HG03342 (cell line): ENCODE measurements around the gene MN1.

Source experiments
- ATAC-seq: cut with Tn5 transposase; IDR thresholded peaks from one replicate; pipeline ENCODE4 v1.9.1; 2021; ENCODE audit warnings: mild to moderate bottlenecking, moderate library complexity; ENCODE audit not compliant: unreplicated experiment

MN1 gene

DNA sequence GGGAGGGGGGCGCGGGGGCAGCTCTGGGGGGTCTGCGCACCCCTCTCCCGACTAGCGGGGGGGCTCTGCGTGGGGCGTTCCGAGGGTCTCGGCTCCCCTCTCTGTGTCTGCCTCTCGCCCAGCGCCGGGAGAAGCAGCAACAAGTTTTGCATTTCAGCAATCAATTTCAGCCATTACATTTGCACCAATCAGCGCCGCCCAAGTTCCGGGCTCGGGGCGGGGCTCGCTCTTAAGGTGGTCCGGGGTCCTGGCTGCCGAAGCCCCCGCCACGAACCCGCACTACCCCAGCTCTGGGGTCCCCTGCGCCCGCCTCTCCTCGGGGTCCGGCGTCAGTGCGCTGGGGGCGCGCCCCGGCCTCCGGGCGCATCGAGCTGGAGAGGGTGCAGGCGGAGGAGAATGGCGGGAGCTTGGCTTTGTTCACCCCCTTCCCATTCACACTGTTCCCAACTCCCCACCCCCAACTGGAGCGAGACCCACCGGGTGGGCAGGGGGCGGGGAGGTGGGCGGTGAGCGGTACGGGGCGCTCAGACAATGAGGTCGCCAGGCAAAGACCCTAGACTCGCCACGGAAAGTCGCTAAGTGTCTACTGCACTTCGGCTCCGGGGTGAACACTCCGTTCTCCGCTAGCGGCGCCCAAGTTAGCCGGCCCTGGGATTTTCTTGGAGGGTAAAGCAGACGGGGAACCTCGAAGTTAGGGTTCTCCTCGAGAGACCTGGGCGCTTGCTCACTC, at the start of gene MN1:
Gene MN1 (minus strand): TSS at position 141 of the 730 bp plus-strand sequence. CDS start 1,213 bp downstream, outside the sequence.
- ATAC-seq, result no peak

DNA sequence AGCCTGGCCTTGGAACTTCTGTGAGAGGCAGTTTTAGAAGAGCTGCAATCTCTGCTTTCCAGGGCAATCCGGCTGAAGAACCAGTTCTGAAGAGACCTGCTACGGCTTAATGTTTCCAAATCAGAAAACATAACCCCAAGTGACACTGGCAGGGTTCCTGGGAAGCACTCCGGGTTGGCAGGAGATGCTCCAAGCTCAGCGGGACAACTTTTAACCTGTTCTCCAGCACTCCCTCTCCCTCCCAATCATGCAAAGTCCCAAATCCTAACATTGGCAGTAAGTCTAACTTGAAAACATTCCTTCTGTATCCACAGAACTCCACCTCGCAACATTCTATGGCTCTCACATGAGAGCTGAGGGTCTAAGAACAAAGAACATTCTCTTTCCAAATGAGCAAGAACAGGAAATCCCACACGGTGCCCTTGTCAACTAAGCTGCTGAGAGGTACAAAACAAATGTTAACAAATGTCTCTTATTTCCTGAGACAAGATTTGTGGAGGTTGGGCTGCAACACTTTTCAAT, 48.5 kb upstream of the MN1 start:
- ATAC-seq, result no peak

DNA sequence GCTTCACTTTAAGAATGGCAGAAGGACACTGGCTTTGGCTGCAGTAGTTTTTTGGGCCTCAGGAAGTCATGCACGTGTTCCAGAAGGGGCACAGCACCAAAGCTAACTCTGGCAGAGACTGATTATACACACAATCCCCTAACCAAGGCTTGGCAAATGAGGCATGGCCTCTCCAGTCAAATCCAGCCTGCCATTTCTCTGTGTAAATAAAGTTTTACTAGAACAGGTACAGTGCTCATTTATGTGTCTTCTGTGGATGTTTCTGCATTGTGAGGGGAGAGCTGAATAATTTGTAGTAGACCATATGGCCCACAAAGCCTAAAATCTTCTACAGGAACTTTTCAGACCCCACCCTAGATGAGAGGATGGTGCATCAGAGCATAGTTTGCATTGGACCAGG, 46.4 kb upstream of the MN1 start:
- ATAC-seq, result no peak

DNA sequence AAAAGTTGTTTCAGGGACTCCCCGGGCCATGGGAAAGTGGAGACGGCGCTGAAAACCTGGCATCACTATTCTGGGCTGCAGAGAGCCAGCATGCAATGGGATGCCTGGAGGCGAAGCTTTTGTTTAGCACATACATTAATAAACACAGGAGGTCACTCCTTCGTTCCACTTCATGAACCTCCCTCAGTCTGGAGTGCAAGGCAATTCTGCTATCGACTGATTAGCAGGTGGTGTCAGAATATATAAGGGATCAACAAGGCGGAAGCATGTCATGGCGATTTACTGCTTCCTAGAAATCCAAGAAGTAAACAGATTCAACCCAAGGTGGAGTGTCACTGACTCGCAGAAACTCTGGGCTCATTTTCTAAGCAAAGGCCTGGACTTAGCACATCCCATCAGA, 45.4 kb upstream of the MN1 start:
- ATAC-seq, result no peak

DNA sequence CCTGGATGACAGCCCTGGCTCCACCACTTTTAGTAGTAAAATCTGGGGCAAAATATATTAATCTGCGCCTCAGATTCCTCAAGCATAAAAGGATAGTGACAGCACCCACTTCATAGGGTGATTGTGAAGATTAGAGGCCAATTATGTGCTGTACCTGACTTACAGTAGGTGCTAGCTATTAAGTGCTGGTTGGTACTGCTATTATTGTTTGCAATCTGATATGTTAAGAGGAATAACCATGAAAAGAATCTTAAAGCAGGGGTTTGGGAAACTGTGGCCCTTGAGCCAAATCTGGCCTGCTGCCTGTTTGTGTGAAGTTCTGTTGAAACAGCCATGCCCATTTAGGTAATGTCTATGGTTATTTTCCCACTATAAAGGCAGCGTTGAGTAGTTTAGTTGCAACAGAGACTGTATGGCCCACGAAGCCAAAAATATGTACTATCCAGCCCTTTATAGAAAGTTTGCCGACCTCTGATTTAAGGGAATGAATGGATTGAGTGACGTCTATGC, 44.7 kb upstream of the MN1 start:
- no peak for ATAC-seq

DNA sequence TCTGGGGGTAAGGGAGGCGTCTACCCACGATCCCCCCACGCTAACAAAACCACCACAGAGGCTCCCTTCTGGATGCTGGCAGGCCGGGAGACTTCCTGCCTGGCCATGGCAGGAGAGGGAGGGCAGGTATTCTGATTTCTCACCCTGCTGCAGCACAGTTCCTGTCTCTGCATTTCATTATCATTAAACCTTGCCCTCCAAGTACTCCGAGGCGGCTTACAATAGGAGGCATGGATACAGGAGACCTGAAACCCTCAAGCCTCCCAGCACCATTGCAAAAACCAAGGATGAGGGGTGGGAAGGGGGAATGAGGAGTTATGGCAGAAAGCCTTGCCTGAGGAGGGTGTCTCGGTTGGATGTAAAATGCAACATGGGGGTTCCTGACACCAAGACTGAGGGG, 44.1 kb upstream of the MN1 start:
- no peak for ATAC-seq

DNA sequence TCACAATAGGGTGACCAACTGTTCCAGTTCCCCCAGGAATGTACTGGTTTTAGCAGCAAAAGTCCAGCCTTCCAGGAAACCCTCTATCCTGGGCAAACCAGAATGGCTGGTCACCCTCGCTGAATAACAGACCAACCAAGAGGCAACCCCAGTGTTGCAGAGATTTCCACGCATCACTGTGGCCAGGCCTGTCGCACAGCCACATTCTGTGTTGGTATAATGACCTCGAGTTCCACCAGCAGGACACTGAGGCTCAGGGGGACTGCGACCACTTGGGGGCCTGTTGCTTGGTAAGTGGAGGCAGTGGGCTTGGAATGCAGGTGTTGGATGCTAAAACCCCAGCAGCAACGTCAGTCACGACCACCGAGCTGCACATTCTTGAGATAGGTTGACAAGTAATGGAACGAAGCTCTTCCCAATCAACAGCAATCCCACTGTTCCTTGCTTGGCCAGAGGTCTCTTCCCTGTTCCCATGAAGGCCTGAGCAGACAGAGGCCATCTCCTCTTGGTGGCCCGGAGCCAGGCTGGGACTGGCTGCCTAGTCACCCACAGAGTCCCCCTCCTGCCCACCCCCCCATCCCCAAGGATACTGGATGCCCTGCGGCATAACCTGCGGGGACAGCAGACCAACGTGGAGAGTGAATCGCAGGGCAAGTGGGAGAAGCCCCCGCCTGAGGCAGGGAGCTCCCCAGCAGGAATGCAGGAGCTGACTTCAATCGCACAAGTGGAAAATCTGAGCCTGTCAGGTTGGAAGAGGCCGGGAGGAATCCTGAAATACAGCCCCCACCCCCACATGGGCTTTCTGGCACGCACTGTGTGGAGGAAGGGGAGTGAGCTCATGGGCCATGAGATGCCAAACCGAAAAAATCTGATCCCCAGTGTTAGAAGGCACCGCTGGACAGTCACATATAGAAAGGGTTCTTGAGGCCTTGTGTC, 43.4 kb upstream of the MN1 start:
- ATAC-seq, result no peak

DNA sequence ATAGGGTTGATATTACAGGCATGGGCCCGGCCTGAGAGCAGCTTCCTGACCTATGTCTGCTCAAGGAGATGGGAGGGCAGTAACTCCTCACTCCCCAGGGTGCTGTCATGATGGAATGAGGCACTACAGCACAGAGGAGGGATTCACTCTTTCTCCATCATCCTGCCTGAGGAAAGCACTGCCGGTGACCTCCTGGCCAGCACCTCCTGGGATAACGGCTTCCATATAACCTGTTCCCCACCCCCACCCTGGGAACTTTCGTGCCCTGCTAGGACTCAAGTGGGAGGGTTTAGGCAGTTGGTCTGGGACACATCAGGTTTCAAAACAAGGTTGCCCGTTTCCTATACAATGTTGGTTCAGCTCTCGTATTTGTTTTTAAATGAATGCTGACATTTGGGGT, 42.7 kb upstream of the MN1 start:
- ATAC-seq, result no peak

DNA sequence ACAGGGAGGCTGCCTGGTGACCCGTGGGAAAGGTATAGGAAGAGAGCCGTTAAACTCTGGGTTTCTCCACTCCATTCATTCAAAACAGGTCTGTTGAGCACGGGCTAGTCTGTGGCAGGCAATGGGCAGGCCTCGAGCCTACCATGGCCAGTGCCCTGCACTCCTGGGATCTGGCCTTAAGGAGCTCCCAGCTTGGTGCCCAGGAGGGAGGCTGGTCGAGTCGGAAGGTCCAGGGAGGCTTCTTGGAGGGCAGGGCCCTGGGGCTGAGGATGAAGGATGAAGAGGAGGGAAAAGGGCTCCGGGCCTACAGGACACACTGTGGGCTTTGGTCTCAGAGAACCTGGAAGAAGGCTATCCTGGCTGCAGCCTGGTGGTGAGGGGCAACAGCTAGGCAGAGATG, 41.9 kb upstream of the MN1 start:
- no peak for ATAC-seq

DNA sequence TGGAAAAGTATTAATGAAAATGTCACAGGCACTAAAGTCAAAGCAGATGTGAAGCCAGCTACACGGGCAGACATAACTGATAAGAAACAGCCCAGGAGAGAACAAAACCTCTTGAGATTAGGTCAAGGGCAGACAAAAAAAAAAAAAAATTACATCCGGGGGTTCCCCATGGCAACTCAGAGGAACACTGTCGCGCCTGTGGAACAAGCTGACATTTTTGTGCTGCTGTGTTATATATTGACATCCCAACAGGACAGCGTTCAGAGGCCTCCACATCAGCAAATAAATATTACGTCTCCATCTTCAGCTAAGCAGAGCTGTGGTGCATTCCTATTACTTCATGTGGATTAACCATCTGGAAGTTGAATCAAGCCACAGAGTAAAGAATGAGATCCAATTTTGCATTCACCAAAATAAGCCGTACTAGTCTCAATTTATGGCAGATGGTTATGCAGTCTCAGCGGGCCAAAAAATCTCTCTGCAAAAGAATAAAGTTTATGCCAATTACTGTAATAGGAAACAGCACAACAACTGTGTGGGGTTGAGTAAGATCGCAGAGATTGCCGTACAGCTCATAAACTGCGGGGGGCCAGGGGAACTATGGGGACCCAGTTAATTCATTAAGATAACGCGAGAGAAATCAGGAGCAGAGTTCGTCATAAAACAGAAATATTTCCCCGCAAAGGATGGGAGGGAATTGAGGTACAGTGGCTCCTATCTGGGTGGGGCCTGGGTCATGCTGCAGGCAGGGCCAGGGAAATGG, 41.3 kb upstream of the MN1 start:
- ATAC-seq, result no peak

DNA sequence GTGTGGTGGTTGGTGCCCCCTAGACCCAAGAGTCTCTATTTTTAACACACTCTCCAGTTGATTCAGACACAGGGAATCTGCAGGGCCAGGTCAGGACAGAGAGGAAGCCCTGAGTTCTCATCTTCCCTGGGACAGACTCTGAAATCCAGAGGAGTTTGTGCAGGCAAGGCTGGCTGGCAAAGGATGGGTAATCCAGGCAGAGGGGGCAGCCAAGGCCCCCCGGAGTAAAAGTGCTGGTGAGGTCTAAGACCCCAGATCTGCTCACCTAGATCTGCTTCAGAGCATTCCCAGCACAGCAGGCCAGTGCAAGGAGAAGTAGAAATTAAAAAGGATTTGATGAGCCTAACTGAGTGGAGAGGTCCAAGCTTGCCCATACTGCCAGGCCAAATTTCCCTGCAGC, 40.6 kb upstream of the MN1 start:
- no peak for ATAC-seq

DNA sequence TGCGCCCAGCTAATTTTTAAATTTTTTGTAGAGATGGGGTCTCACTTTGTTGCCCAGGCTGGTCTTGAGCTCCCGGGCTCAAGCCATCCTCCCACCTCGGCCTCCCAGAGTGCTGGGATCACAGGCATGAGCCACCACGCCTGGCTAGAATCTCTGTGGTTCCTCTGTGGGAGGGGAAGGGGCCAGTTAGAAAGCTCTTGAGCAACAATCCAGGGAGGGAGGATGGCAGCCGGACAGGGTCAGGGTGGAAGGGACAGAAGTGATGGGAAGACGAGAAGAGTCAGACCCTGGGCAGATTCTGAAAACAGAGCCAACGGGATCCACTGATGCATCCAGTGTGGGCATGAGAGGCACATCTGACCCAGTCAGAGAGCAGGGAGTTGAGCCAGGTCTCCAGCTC, 38.9 kb upstream of the MN1 start:
- no peak for ATAC-seq

DNA sequence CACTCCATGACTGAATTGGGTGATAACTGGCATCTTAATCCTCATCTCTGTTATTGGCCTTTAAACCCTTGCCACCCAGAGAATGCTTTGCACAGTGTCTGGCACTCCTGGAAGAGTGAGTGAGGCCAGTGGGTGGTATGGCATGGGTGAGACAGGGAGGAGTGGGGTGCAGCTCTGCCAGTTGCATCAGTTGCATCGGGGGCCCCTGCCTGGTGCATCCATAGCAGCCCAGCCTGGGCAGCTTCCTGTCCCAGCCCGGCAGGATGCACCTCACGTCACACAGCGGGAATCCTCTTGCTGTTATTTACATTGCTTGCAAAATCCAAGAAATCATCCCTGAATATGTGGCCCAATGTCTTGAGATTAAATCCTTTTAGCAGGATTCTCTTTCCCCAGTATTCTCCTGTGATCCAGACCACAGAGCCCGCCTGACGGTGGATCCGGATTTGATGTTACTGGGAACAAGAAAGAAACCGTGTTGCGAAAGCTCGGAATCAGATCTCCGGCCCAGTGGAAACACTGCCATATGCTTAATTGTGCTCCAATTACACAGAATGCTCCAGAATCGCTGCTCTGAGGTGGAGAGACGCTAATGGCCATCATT, 37.6 kb upstream of the MN1 start:
- ATAC-seq, result no peak

DNA sequence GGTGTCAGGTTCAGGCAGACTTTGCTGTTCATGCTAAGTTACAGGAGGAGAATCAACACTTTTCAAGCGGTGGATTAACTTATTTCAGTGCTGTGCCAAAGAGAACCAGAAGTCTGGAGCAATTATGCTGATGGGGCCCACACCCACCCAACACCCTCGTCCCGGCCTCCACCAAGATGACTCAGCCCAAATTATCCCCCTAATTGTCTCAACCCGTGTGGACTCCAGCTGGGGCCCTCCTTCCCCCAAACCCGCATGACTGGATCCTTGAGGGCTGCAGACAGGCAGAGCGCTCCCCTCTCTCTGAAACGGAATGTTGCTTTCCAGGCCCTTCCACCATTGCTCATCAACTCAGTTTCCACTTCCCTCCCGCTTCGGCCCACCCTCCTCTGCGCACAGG, 34.6 kb upstream of the MN1 start:
- ATAC-seq, result no peak

DNA sequence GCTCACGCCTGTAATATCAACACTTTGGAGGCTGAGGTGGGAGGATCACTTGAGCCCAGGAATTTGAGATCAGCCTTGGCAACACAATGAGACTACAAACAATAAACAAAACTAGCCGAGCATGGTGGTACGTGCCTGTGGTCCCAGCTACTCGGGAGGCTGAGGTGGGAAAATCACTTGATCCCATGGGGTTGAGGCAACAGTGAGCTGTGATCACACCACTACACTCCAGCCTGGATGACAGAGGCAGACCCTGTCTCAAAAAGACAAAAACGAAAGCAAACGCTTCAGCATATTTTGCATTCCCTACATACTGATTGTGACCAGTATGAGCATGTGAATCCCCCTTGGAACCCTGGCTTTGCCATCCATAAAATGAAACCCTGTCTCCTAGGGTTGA, 33.9 kb upstream of the MN1 start:
- no peak for ATAC-seq

DNA sequence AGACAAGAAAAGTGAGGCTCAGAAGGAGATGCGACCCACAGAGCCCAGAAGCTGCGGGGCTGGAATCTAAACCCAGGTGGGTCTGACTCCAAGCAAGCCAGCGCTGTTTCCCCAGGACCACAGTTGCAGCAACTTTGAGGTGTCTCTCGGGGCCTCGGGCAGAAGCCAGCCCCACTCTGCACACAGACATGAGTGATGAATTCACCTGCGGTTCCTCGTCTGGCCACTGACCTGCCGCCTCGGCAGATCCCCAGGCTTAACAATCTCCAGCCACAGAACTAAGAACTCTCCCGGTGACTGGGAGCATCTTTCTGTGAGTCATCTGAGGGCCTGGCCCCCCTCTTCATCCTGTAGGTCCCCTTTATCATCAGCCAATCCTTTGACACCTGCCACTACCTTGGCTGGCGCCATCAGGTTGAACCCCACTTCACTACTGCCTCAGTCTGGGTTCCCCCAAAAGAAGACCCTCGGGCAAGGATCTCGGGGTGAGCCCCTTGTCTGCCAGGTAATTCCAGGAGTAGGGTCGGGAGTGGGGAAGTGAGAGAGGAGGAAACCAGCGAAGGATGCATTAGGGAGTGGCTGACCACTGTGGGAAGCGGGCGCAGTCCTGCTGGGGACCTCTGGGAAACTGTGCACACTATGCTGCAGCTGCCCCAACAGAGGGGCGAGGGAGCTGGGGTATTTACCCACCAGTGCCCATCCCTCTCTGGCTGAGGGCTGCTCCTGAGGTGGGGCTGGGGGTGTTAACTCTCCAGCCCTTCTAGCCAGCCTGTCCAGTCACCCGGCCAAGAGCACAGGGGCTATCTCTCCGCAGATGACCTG, 33.0 kb upstream of the MN1 start:
- ATAC-seq, result no peak

DNA sequence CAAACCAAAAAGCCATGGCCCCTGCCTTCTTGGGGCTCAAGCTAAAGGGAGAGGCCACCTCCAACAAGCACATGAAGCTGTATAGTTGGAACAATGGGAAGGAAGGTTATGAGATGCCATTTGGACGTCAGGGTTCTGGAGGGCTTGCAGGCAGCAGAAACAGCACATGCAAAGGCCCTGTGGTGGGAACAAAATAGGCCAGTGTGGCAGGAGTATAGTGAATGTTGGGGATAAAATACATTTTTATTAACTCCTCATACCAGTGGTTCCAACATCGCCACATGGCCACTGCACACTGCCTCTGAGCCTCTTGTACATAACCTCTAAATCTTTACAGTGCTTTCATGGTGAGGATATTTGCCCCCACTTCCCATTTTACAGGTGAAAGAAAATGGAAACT, 32.2 kb upstream of the MN1 start:
- ATAC-seq, result no peak

DNA sequence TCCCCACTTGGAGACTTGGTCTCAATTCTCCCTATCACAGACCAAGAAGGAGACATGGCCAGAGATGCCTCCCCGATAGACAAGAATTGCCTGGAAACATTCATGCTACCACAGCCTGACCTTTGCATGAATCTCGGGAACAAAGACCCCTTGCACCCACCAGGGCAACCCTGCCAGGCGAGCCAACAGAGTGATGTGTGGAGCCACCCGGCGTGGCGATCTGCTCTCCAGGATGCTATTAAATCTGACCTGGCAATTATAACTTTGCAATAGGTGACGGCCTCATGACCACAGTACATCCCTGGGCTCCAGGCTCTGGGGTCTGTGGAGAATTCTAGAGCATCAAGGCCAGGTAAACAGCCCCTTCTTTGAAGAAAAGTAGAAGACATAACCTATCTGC, 31.1 kb upstream of the MN1 start:
- ATAC-seq, result no peak

DNA sequence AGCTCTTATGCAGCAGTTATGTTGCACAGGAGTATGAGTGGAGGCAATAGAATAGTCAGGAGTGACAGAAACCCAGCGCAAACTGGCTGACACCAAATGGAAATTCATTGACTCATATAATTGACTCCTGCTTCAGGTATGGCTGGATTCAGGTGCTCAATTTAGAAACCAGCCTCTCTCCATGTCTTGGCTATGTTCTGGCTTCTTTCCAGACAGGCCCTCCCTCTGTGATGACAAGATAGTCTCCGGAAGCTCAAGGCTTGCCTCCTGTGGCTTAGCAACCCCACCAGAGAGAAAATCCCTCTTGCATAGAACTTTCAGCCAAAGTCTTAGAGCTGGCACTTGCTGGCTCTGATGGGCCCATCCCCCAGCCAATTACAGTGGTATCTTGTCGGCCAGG, 28.1 kb upstream of the MN1 start:
- no peak for ATAC-seq
